Measurements from ENCODE around the gene CLEC2A. TPM values are rescaled to one million over a fixed set of nuclear protein-coding genes. Genes with fewer than 3 reads are reported as not detected.

CLEC2A gene, protein sequence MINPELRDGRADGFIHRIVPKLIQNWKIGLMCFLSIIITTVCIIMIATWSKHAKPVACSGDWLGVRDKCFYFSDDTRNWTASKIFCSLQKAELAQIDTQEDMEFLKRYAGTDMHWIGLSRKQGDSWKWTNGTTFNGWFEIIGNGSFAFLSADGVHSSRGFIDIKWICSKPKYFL
- not detected in 2 replicates for total RNA-seq

DNA sequence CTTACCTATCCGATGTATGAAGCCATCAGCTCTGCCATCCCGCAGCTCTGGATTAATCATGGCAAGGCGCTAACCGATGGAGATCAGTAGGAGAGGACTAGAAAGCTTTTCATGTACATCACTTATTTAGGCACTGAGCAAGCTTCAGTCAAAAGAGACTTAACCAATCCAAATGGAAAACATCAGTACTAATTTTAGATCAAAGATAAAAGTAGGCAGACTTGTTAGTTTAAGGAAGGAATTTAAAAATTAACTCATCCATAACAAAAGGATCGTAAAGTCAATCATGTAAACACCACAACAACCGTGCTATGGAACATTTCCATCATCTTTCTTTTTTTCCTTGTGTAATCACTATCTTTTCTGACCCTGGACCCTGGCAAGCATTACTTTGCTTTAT, at the start of gene CLEC2A:
Gene CLEC2A (minus strand): TSS at position 101 of the 400 bp plus-strand sequence. CDS start 41 bp downstream, at position 60.

DNA sequence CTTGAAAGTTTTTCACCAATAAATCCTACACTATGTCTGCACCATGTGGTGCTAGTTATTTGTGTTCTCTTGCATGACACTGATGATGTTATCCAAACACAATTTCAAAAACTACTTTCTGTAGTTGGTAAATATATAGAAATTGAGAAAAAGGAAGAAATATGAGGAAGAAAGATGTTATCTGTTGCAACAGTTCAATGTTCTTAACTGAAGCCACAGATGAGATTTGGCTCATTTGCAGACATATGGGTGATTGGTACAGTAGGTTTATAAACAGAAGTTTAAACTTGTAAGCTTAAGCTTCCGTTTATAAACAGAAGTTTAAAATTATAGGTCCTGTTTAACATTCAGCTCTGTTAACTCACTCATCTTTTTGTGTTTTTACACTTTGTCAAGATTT, 39.0 kb upstream of the CLEC2A start, which contains the start of gene CLEC12A:
Gene CLEC12A (plus strand): TSS at position 229 of the 400 bp plus-strand sequence. CDS start 188 bp downstream, outside the sequence.

DNA sequence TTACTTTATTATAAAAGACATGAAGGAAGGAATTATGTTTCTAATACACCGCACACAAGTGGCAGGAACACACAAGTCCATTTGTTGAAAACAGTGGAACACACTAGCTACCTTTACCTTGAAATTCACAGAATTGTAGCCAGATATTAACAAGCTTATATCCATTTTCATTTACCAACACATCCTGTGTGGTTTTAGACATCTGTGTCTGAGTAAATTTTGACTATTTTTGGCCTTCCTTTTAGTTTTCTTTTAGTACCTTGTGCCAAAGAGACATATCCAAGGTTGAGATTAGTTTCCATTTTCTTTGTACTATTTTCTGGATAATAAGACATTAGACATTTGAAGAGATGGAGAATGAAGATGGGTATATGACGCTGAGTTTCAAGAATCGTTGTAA, 50.9 kb downstream of the CLEC2A start, which contains the start of gene KLRF2:
Gene KLRF2 (plus strand): TSS at position 244 of the 400 bp plus-strand sequence. CDS start 107 bp downstream, at position 351.

DNA sequence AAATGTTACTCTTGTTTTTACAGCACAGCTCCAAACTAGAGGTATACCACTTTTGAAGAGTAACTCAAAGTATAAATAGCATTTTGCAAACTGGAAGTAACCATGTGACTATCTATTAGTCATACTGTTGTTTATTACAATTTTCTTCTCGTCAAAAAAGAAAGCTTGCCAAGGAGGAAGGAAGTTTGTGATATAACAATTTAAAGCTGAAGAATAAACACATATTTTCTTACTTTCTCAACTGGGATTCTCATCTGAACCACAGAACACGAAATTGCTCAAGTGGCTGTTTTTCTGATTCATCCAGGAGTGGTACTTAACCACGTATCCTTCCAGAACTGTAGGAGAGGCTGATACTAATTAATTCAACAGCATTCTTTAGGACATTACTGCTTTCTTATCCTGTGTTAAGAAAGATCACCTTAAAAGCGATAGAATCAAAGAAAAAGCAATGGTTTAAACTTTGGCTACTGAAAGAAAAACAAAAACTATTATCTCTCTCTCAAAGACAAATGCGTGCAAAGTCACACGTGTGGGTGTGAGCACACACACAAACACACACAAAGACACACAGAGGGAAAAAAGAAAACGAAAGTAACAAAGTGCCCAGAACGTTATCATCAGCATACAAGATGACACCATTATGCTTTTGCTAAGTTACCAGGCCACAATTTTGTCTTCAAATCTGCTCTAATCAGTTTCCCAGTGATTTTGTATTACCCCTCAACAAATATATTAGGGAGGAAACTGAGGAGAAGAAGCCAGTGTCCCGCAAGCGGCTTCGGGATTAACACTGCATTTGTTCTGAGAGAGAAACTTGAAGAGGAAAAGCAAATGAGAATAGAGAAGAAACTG, 62.6 kb downstream of the CLEC2A start, which contains the start of gene CLEC2B:
Gene CLEC2B (minus strand): TSS at position 48 of the 855 bp plus-strand sequence.

Other genes with a start within 250 kb of the CLEC2A start
- not detected in 2 replicates for gene CLECL1, start 199.3 kb downstream of the CLEC2A start, total RNA-seq
- gene CD69, start 171.5 kb downstream of the CLEC2A start, total RNA-seq, result not detected in 2 replicates
- 2.0 TPM in 1 of 2 replicates, not detected in the other for gene KLRF1, start 104.9 kb downstream of the CLEC2A start, total RNA-seq
- gene CLEC2B, start 63.0 kb downstream of the CLEC2A start, total RNA-seq, result 0.08 and 1.6 TPM in 2 replicates
- gene KLRF2, start 50.9 kb downstream of the CLEC2A start, total RNA-seq, result not detected in 2 replicates
- not detected in 2 replicates for gene CLEC12A, start 39.0 kb upstream of the CLEC2A start, total RNA-seq
- not detected in 2 replicates for gene CLEC1B, start 66.8 kb upstream of the CLEC2A start, total RNA-seq
- not detected in 2 replicates for gene CLEC12B, start 78.3 kb upstream of the CLEC2A start, total RNA-seq
- not detected in 2 replicates for gene CLEC9A, start 98.3 kb upstream of the CLEC2A start, total RNA-seq
- gene CLEC1A, start 166.6 kb upstream of the CLEC2A start, total RNA-seq, result not detected in 2 replicates
- not detected in 2 replicates for gene CLEC7A, start 197.8 kb upstream of the CLEC2A start, total RNA-seq
- gene OLR1, start 239.8 kb upstream of the CLEC2A start, total RNA-seq, result 0.04 TPM in 1 of 2 replicates, not detected in the other
- not detected in 2 replicates for gene TMEM52B, start 246.7 kb upstream of the CLEC2A start, total RNA-seq